ENCODE results near the gene RAVER1.

DNA sequence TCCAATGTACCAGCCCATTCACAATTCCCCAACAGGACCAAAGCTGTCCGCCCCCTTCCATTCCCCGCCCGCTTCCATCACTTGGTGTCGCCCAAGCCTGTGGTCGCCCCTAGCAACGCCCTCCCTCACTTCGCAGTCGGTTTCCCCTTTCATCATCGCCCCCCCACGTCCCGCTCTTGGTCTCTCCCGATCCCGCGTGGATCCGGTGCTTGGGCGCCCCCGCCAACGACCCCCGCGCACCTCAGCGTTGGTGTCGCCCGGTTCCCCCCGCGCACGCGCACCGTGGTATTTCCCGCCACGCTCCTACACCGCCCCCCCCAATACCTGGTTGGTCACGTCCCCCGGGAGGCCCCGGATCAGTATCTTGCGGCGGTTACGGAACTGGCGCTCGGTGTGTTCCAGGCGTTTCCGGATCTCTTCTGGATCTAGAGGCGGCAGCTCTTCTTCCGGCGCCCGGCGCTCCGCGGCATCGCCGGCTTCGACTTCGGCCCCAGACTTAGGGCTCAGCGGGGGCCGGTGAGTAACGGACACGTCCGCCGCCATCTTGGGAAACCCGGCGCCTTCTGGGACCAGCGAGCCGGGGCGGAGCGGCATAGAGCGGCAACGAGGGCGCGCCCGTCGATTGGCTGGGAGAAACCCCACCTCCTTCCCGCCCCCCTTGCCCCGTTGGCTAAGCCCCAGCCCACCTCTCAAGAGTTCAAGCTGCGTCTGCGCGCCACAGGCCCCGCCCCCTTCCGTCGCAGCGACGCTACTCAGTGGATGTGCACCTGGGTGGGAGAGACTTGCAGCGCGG is at the start of gene RAVER1:
- peak; percentile 89 for TF ChIP-seq POLR2AphosphoS5 (IDR thresholded peaks at IDR 0.05; ENCODE audit: low read depth, low read length)
- TF ChIP-seq, protein P1, sequence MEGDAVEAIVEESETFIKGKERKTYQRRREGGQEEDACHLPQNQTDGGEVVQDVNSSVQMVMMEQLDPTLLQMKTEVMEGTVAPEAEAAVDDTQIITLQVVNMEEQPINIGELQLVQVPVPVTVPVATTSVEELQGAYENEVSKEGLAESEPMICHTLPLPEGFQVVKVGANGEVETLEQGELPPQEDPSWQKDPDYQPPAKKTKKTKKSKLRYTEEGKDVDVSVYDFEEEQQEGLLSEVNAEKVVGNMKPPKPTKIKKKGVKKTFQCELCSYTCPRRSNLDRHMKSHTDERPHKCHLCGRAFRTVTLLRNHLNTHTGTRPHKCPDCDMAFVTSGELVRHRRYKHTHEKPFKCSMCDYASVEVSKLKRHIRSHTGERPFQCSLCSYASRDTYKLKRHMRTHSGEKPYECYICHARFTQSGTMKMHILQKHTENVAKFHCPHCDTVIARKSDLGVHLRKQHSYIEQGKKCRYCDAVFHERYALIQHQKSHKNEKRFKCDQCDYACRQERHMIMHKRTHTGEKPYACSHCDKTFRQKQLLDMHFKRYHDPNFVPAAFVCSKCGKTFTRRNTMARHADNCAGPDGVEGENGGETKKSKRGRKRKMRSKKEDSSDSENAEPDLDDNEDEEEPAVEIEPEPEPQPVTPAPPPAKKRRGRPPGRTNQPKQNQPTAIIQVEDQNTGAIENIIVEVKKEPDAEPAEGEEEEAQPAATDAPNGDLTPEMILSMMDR (IDR thresholded peaks at IDR 0.05): no peak

Data from Panc1 (cell line).